AG09319 (cell line): Measurements from ENCODE around the gene KDM1A.

Source experiments
- DNase-seq: peaks from one replicate; pipeline ENCODE4 v3.0.0-alpha.2; 2010; ENCODE audit warnings: low read depth; ENCODE audit errors: extremely low read depth
- TF ChIP-seq, protein P1 (sequence below): IDR thresholded peaks from 2 replicates; pipeline ENCODE4 v1.5.1; 2011; ENCODE audit warnings: low read depth, mild to moderate bottlenecking, inconsistent platforms, low read length, moderate library complexity

KDM1A gene

DNA sequence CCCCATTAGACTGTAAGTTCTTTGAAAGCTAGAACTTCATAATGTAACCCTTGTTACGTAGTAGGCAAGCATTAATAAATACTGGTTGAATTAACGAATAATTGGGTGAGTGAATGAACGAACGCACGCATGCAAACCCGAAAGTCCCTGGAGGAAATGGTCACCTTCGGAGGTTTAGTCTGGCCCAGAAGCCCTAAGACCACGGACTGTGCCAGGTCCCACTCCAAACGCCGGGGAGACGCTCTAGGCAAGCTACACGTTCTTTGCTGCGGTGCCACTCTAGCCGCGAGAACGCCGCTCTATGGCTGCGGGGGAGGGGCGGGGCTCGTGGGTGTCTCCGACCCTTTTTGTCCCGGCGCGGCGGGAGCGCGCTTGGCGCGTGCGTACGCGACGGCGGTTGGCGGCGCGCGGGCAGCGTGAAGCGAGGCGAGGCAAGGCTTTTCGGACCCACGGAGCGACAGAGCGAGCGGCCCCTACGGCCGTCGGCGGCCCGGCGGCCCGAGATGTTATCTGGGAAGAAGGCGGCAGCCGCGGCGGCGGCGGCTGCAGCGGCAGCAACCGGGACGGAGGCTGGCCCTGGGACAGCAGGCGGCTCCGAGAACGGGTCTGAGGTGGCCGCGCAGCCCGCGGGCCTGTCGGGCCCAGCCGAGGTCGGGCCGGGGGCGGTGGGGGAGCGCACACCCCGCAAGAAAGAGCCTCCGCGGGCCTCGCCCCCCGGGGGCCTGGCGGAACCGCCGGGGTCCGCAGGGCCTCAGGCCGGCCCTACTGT is at the start of gene KDM1A:
TSS of gene KDM1A (plus strand) at position 375 of the 769 bp plus-strand sequence. CDS start at position 504, 129 bp downstream.
- peak; percentile 93 for DNase-seq
- TF ChIP-seq, protein P1, sequence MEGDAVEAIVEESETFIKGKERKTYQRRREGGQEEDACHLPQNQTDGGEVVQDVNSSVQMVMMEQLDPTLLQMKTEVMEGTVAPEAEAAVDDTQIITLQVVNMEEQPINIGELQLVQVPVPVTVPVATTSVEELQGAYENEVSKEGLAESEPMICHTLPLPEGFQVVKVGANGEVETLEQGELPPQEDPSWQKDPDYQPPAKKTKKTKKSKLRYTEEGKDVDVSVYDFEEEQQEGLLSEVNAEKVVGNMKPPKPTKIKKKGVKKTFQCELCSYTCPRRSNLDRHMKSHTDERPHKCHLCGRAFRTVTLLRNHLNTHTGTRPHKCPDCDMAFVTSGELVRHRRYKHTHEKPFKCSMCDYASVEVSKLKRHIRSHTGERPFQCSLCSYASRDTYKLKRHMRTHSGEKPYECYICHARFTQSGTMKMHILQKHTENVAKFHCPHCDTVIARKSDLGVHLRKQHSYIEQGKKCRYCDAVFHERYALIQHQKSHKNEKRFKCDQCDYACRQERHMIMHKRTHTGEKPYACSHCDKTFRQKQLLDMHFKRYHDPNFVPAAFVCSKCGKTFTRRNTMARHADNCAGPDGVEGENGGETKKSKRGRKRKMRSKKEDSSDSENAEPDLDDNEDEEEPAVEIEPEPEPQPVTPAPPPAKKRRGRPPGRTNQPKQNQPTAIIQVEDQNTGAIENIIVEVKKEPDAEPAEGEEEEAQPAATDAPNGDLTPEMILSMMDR: peak; percentile 5

DNA sequence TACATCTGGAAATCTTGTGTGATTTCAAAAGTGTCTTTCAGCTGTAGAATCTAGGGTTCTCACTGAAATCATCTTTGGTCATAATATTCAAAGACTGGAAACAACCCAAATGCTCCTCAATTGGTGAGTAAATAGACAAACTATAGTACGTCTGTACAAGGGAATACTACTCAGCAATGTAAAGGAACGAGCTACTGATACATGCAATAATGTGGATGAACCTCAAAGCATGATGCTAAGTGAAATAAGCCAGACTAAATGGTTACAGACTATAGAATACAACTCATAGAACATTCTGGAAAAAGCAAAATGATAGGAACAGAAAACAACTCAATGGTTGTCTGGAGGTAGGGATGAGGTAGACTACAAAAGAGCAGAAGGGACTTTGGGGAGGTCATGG is 49.2 kb upstream of the KDM1A start:
- no peak for DNase-seq
- TF ChIP-seq, protein P1: no peak

DNA sequence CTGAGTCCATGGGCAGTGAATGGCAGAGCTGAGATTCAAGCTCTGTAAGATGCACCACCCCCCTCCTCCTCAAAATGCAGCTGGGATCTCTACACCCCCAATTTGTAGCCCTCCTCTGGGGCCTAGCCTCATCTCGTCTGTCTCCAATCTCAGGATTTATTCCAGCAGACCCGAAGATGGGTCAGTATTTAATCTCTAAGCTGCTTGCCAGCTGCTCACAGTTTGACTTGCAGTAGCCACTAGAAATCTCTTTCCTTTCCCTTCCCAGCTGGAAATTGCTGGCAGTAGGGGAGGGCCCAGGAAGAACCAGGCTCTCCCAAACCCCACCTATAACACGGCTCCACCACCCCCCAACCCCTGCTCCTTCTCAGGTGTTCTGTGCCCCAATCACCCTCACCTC is 48.1 kb upstream of the KDM1A start:
- TF ChIP-seq, protein P1: no peak

DNA sequence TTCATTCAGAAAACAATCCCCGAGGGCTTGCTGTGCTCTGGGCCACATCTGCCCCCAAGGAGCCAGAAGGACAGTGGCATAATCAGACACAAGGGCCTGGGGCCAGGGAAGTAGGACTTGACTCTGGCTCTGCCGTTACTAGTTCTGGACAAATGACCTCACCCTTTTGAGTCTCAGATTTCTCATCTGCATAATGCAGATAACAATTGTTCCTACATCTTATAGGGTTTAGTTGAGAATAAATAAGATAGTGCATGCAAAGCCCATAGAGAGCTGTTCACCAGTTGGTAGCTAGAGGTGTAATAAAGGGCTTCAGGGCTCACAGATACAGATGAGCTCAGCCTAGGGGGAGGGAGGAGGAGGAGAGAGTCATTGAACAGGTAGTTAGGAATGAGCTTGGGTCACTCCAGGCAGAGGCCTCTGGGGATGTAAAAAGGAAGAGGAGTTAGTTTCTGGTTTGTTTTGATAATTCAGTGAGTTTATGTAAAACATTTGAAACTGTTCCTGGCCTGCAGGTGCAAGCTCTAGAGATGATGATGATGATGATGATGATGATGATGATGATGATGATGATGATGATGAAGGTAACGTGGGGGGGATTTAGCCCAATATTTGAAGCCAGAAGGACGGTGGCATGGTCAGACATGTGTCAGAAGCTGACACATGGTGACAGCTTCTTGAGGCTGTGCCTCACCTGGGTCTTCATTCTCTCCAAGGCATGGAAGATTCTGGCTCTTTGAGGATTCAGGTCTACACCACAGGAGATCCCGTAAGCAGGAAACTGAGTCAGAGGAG is 47.5 kb upstream of the KDM1A start:
- TF ChIP-seq, protein P1: no peak
- DNase-seq: no peak

More for the DNA sequence above, 48.1 kb upstream of the KDM1A start:
- DNase-seq: no peak

DNA sequence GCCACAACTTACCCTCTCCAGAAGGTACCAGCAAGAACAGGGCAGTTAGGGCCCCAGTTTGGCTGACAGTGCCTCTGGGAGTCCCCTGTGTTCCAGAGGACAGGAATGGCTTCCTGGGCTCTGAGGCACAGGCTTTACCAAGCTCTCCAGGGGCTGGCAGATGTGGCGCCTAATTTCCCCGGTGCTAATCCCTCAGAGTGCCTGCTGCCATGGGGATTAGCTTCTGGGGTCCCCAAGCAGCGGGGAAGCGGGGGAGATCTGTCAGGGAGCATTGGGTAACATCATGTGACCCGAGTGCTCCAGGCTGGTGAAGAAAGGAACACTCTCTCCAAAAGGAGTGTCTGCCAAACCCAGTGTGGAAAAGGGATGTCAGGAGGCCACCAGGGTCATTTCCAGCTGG is 46.5 kb upstream of the KDM1A start, which contains the start of gene LACTBL1:
TSS of gene LACTBL1 (minus strand) at position 107 of the 400 bp plus-strand sequence. CDS start 550 bp downstream, outside the sequence.
- no peak for DNase-seq
- TF ChIP-seq, protein P1: no peak

DNA sequence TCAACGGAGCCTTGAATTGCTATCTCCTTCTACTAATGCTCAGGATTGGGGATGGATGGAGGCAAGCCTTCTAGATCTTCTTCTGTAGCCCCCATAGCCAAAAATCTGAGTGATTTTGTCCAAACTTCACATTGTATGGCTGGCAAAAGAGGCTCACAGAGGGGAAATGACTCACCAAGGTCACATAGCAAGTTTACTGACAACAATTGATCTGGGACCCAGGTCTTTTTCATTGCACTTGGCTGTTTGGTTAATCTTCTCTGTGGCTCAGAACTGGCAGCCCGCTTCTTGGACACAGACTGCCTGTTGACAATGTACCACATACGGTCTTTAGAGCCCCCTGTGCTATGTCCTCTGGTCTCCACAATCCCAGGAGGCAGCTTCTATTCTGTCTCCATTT is 43.6 kb upstream of the KDM1A start:
- no peak for DNase-seq
- TF ChIP-seq, protein P1: no peak

DNA sequence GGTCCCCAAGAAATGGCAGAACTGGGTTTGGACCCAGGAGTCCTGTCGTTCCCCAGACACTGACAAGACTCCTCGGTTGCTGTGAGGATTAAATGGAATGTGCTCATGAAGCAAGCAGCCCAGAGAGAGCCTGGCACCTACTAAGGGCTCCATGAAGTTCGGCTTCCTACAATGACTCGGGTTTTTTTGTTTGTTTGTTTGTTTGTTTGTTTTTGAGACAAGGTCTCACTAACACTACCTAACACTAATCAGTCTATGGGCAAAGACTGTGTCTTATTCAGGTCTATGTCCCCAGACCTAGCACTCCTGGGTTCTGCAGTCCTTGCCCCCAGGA is 43.2 kb upstream of the KDM1A start:
- no peak for DNase-seq
- TF ChIP-seq, protein P1: no peak
